Caco-2 (cell line): ENCODE data around the gene RAP1A. TPM values are rescaled to one million over a fixed set of nuclear protein-coding genes. Genes with fewer than 3 reads are reported as not detected.

Experiments
- BruUV-seq: library from RNA; stranded (reverse); fragments of 400-500 nt; replicated peaks from 2 replicates; lab custom pipeline; 2021; lab: Mats Ljungman, UMichigan
- CTCF ChIA-PET: fragments of 300-600 bp; sonication (Branson Sonifier 250); formaldehyde crosslinking; loops from one replicate; lab custom pipeline; 2022; ENCODE audit warnings: antibody characterized with exemption; lab: Charles Lee
- POLR2A ChIA-PET: fragments of 300-600 bp; sonication (Branson Sonifier 250); formaldehyde crosslinking; loops from one replicate; lab custom pipeline; 2022; ENCODE audit warnings: antibody characterized with exemption; lab: Charles Lee
- DNase-seq, 2 experiments: peaks; one replicate each; pipeline versions ENCODE4 v3.0.0 to v3.0.0-alpha.2; 2020 to 2022
- H3K27me3 ChIP-seq: replicated peaks from 2 replicates; pipeline ENCODE4 v1.6.0; 2011; ENCODE audit warnings: low read length; ENCODE audit not compliant: control insufficient read depth, insufficient read depth
- H3K36me3 ChIP-seq: 2 replicates; pipeline ENCODE4 v1.5.1; 2011; ENCODE audit warnings: low read length; ENCODE audit not compliant: control insufficient read depth, insufficient read depth
- H3K4me1 ChIP-seq: fragments of 250-450 bp; sonication (Bioruptor Pico); 2 replicates; pipeline ENCODE4 v1.5.1; 2020; ENCODE audit warnings: mild to moderate bottlenecking
- H3K4me3 ChIP-seq: 2 replicates; pipeline ENCODE4 v1.5.1; 2011; ENCODE audit warnings: low read depth, mild to moderate bottlenecking, control low read depth, low read length
- H3K9me3 ChIP-seq: fragments of 250-450 bp; sonication (Bioruptor Pico); 2 replicates; pipeline ENCODE4 v1.5.1; 2020; ENCODE audit warnings: mild to moderate bottlenecking, moderate library complexity
- H3K27ac Mint-ChIP-seq: one replicate; pipeline ENCODE4 v1.8.0; 2022; ENCODE audit warnings: mixed read lengths; ENCODE audit not compliant: unreplicated experiment
- H3K27me3 Mint-ChIP-seq: one replicate; pipeline ENCODE4 v1.8.0; 2022; ENCODE audit warnings: mixed read lengths; ENCODE audit not compliant: insufficient read depth, unreplicated experiment
- H3K36me3 Mint-ChIP-seq: one replicate; pipeline ENCODE4 v1.8.0; 2022; ENCODE audit warnings: mild to moderate bottlenecking, mixed read lengths; ENCODE audit not compliant: insufficient read depth, unreplicated experiment
- H3K4me1 Mint-ChIP-seq: one replicate; pipeline ENCODE4 v1.8.0; 2022; ENCODE audit warnings: low read depth, mixed read lengths; ENCODE audit not compliant: unreplicated experiment
- H3K4me3 Mint-ChIP-seq: one replicate; pipeline ENCODE4 v1.8.0; 2022; ENCODE audit warnings: mild to moderate bottlenecking, moderate library complexity, mixed read lengths; ENCODE audit not compliant: unreplicated experiment
- H3K9me3 Mint-ChIP-seq: one replicate; pipeline ENCODE4 v1.8.0; 2022; ENCODE audit warnings: mixed read lengths; ENCODE audit not compliant: unreplicated experiment
- CTCF ChIP-seq, 2 experiments: fragments of 200-600 bp in 1 of 2; IDR thresholded peaks; 1 replicate in 1 of 2; 2 replicates in 1 of 2; pipeline versions ENCODE4 v1.5.1 to v1.8.0; 2011 to 2022; ENCODE audit warnings: antibody characterized with exemption in 1 of 2, control low read depth in 1 of 2, inconsistent platforms in 1 of 2, low read depth in 1 of 2, low read length in 1 of 2, mild to moderate bottlenecking in 1 of 2, moderate library complexity in 1 of 2; ENCODE audit not compliant: insufficient read depth in 1 of 2, severe bottlenecking in 1 of 2, unreplicated experiment in 1 of 2
- intact Hi-C: fragments of 100-400 bp; cut with micrococcal nuclease; formaldehyde crosslinking; loops from one replicate; pipeline ENCODE4 v1.10.0; 2022; ENCODE audit not compliant: unreplicated experiment
- total RNA-seq: library from RNA; stranded (reverse); gene quantifications from 2 replicates; pipeline ENCODE4 v1.2.3, GENCODE V29; 2022

RAP1A gene
- total RNA-seq, 1 experiment from 2014 or later: 64.1 TPM

- Mint-ChIP-seq H3K36me3 (peaks cover 9% of the 10 kb centered on the region), H3K9me3 (no peaks in the 10 kb centered on the region), H3K4me1 (peaks cover 6% of the 10 kb centered on the region), H3K4me3 (no peak overlapping the region), H3K27me3 (no peaks in the 10 kb centered on the region), H3K27ac (no peak overlapping the region)
- H3K27me3 ChIP-seq: no peaks in the 10 kb centered on the region
- no peaks in the 10 kb centered on the region for H3K36me3 ChIP-seq
- TF ChIP-seq CTCF (IDR thresholded peaks at IDR 0.05; ENCODE audit: insufficient read depth in 1 of 2, low read depth in 1 of 2, low read length in 1 of 2, severe bottlenecking in 1 of 2, unreplicated experiment in 1 of 2): no peak
- DNase-seq: no peak
- ChIA-PET POLR2A (no interaction called here), CTCF (interaction anchor here (0.9 to 1.3 kb wide), 2 partner anchors 11 to 269 kb away, joined by 3 read pairs; partner anchors contain the start of gene INKA2)
- no peaks in the 10 kb centered on the region for H3K9me3 ChIP-seq
- intact Hi-C loops: no loop called here
- no peak overlapping the region for H3K4me3 ChIP-seq
- peaks cover 5% of the 10 kb centered on the region; the same call in 1 of the 2 replicates for H3K4me1 ChIP-seq
- BruUV-seq: no TSS peak
Measured at GRCh38 chr1:111750856-111751255, 131.3 kb downstream of the RAP1A start.

GRCh38 chr1:111751906-111752575 lies 132.5 kb downstream of the RAP1A start:
- peaks cover 5% of the 10 kb centered on the region; the same call in 1 of the 2 replicates for H3K4me1 ChIP-seq
- CTCF ChIA-PET: interaction anchor here (0.9 kb wide), 1 partner anchor 270 kb away, joined by 3 read pairs; no protein-coding TSS in a partner anchor
- Mint-ChIP-seq H3K9me3 (no peaks in the 10 kb centered on the region), H3K27ac (no peak overlapping the region), H3K27me3 (no peaks in the 10 kb centered on the region), H3K36me3 (peaks cover 10% of the 10 kb centered on the region), H3K4me1 (peaks cover 6% of the 10 kb centered on the region), H3K4me3 (no peak overlapping the region)
- BruUV-seq: no TSS peak
- POLR2A ChIA-PET: no interaction called here
- H3K9me3 ChIP-seq: no peaks in the 10 kb centered on the region
- H3K36me3 ChIP-seq: no peaks in the 10 kb centered on the region
- DNase-seq: no peak
- intact Hi-C loops: no loop called here
- no peak overlapping the region for H3K4me3 ChIP-seq
- no peaks in the 10 kb centered on the region for H3K27me3 ChIP-seq
- no peak for TF ChIP-seq CTCF (IDR thresholded peaks at IDR 0.05; ENCODE audit: insufficient read depth in 1 of 2, low read depth in 1 of 2, low read length in 1 of 2, severe bottlenecking in 1 of 2, unreplicated experiment in 1 of 2)

GRCh38 chr1:111754984-111755330 lies 135.4 kb downstream of the RAP1A start:
- DNase-seq: no peak
- Mint-ChIP-seq H3K9me3 (no peaks in the 10 kb centered on the region), H3K36me3 (peaks cover 26% of the 10 kb centered on the region), H3K27ac (peak overlapping the region; percentile 88), H3K4me1 (peaks cover 12% of the 10 kb centered on the region), H3K4me3 (peak overlapping the region; percentile 92), H3K27me3 (no peaks in the 10 kb centered on the region)
- no peak for TF ChIP-seq CTCF (IDR thresholded peaks at IDR 0.05; ENCODE audit: insufficient read depth in 1 of 2, low read depth in 1 of 2, low read length in 1 of 2, severe bottlenecking in 1 of 2, unreplicated experiment in 1 of 2)
- no peaks in the 10 kb centered on the region for H3K27me3 ChIP-seq
- no peaks in the 10 kb centered on the region for H3K36me3 ChIP-seq
- H3K4me3 ChIP-seq: peak overlapping the region; percentile 79
- intact Hi-C loops: loop anchor here (1.0 to 5.0 kb wide), 3 partner anchors 16 to 248 kb away; partner anchors contain the start of gene INKA2
- no TSS peak for BruUV-seq
- CTCF ChIA-PET: interaction anchor here (0.7 to 1.4 kb wide), 3 partner anchors 247 to 273 kb away, joined by 4 to 11 read pairs (median 5); no protein-coding TSS in a partner anchor
- no peaks in the 10 kb centered on the region for H3K9me3 ChIP-seq
- peaks cover 5% of the 10 kb centered on the region; the same call in 1 of the 2 replicates for H3K4me1 ChIP-seq
- POLR2A ChIA-PET: no interaction called here
